ENCODE data around the gene PDLIM1. TPM values are rescaled to one million over a fixed set of nuclear protein-coding genes. Genes with fewer than 3 reads are reported as not detected.
A peak's percentile ranks its signal among the peaks of the same experiment; 100 is the strongest.

Gene PDLIM1
- total and polyA plus RNA-seq, 2 donors (not counting 1 experiment from before 2014, with no cell fraction given), result 24.3 to 390 TPM

GRCh38 chr10:95336702-95337101 is 45.9 kb upstream of the PDLIM1 start:
- no peaks in the 10 kb centered on the region for H4K20me1 ChIP-seq (ENCODE audit: control insufficient read depth, extremely low read depth, insufficient read depth, low read length)
- no peaks in the 10 kb centered on the region for H3K9me3 ChIP-seq (ENCODE audit: control insufficient read depth, insufficient read depth, low read depth, low read length)
- no peaks in the 10 kb centered on the region for H3K27me3 ChIP-seq (ENCODE audit: control insufficient read depth, insufficient read depth, low read length)
- H3K27ac ChIP-seq (ENCODE audit: insufficient read depth, low read length), result no peak overlapping the region
- H3K4me1 ChIP-seq (ENCODE audit: control insufficient read depth, extremely low read depth, insufficient read depth, low read length), result peaks cover 20% of the 10 kb centered on the region
- H3K36me3 ChIP-seq (ENCODE audit: control insufficient read depth, insufficient read depth, low read length), result no peaks in the 10 kb centered on the region
- no peak overlapping the region for H2AFZ ChIP-seq (ENCODE audit: low read length)
- no peak overlapping the region for H3K9ac ChIP-seq (ENCODE audit: insufficient read depth, low read length)
- TF ChIP-seq EZH2 (IDR thresholded peaks at IDR 0.05; ENCODE audit: low read length, missing control alignments), result no peak
- no peak for TF ChIP-seq CTCF (conservative IDR thresholded peaks at IDR 0.05 in 1 of 2, IDR thresholded peaks at IDR 0.05 in 1 of 2; ENCODE audit: low read depth in 1 of 2, low read length in 2 of 2)
- no peak overlapping the region for H3K4me3 ChIP-seq (replicated peaks in 1 of 4; ENCODE audit: control extremely low read depth in 1 of 4, insufficient read depth in 1 of 4, low read depth in 3 of 4, low read length in 4 of 4)
- H3K79me2 ChIP-seq (ENCODE audit: control insufficient read depth, insufficient read depth, low read length), result no peaks in the 10 kb centered on the region
- H3K4me2 ChIP-seq (ENCODE audit: extremely low read depth, insufficient read depth, low read length), result no peak overlapping the region
- no peak for DNase-seq (ENCODE audit: low read depth in 2 of 2)

GRCh38 chr10:95335933-95336699 is 45.3 kb upstream of the PDLIM1 start:
- no peak for DNase-seq (ENCODE audit: low read depth in 2 of 2)
- H3K4me1 ChIP-seq (ENCODE audit: control insufficient read depth, extremely low read depth, insufficient read depth, low read length), result peaks cover 16% of the 10 kb centered on the region
- no peaks in the 10 kb centered on the region for H3K79me2 ChIP-seq (ENCODE audit: control insufficient read depth, insufficient read depth, low read length)
- H4K20me1 ChIP-seq (ENCODE audit: control insufficient read depth, extremely low read depth, insufficient read depth, low read length), result no peaks in the 10 kb centered on the region
- H3K4me2 ChIP-seq (ENCODE audit: extremely low read depth, insufficient read depth, low read length), result no peak overlapping the region
- H3K36me3 ChIP-seq (ENCODE audit: control insufficient read depth, insufficient read depth, low read length), result no peaks in the 10 kb centered on the region
- H3K9ac ChIP-seq (ENCODE audit: insufficient read depth, low read length), result no peak overlapping the region
- H3K4me3 ChIP-seq (replicated peaks in 1 of 4; ENCODE audit: control extremely low read depth in 1 of 4, insufficient read depth in 1 of 4, low read depth in 3 of 4, low read length in 4 of 4), result no peak overlapping the region
- H3K9me3 ChIP-seq (ENCODE audit: control insufficient read depth, insufficient read depth, low read depth, low read length), result no peaks in the 10 kb centered on the region
- TF ChIP-seq EZH2 (IDR thresholded peaks at IDR 0.05; ENCODE audit: low read length, missing control alignments), result no peak
- no peak for TF ChIP-seq CTCF (conservative IDR thresholded peaks at IDR 0.05 in 1 of 2, IDR thresholded peaks at IDR 0.05 in 1 of 2; ENCODE audit: low read depth in 1 of 2, low read length in 2 of 2)
- no peaks in the 10 kb centered on the region for H3K27me3 ChIP-seq (ENCODE audit: control insufficient read depth, insufficient read depth, low read length)
- H3K27ac ChIP-seq (ENCODE audit: insufficient read depth, low read length), result no peak overlapping the region
- H2AFZ ChIP-seq (ENCODE audit: low read length), result no peak overlapping the region

GRCh38 chr10:95334805-95335144 is 44.0 kb upstream of the PDLIM1 start:
- Histone ChIP-seq H3K9ac (ENCODE audit: insufficient read depth, low read length) (peak overlapping the region; percentile 16), H3K36me3 (ENCODE audit: control insufficient read depth, insufficient read depth, low read length) (no peaks in the 10 kb centered on the region), H3K27me3 (ENCODE audit: control insufficient read depth, insufficient read depth, low read length) (no peaks in the 10 kb centered on the region), H3K4me3 (replicated peaks in 1 of 4; ENCODE audit: control extremely low read depth in 1 of 4, insufficient read depth in 1 of 4, low read depth in 3 of 4, low read length in 4 of 4) (no peak overlapping the region), H3K4me1 (ENCODE audit: control insufficient read depth, extremely low read depth, insufficient read depth, low read length) (peaks cover 14% of the 10 kb centered on the region), H3K4me2 (ENCODE audit: extremely low read depth, insufficient read depth, low read length) (peak overlapping the region; percentile 72), H3K79me2 (ENCODE audit: control insufficient read depth, insufficient read depth, low read length) (no peaks in the 10 kb centered on the region), H3K9me3 (ENCODE audit: control insufficient read depth, insufficient read depth, low read depth, low read length) (no peaks in the 10 kb centered on the region), H2AFZ (ENCODE audit: low read length) (no peak overlapping the region), H4K20me1 (ENCODE audit: control insufficient read depth, extremely low read depth, insufficient read depth, low read length) (no peaks in the 10 kb centered on the region), H3K27ac (ENCODE audit: insufficient read depth, low read length) (peak overlapping the region; percentile 99)
- TF ChIP-seq EZH2 (IDR thresholded peaks at IDR 0.05; ENCODE audit: low read length, missing control alignments) (no peak), CTCF (conservative IDR thresholded peaks at IDR 0.05 in 1 of 2, IDR thresholded peaks at IDR 0.05 in 1 of 2; ENCODE audit: low read depth in 1 of 2, low read length in 2 of 2) (no peak)
- DNase-seq (ENCODE audit: low read depth in 2 of 2), result no peak
